Measurements from ENCODE around the gene ABCB1. TPM values are rescaled to one million over a fixed set of nuclear protein-coding genes. Genes with fewer than 3 reads are reported as not detected.

ABCB1 gene
- total and polyA plus RNA-seq, 2 of the 13 experiments (the other 11 are each of a cell fraction or from before 2014, with no cell fraction given) = 42.8 to 52.6 TPM

DNA sequence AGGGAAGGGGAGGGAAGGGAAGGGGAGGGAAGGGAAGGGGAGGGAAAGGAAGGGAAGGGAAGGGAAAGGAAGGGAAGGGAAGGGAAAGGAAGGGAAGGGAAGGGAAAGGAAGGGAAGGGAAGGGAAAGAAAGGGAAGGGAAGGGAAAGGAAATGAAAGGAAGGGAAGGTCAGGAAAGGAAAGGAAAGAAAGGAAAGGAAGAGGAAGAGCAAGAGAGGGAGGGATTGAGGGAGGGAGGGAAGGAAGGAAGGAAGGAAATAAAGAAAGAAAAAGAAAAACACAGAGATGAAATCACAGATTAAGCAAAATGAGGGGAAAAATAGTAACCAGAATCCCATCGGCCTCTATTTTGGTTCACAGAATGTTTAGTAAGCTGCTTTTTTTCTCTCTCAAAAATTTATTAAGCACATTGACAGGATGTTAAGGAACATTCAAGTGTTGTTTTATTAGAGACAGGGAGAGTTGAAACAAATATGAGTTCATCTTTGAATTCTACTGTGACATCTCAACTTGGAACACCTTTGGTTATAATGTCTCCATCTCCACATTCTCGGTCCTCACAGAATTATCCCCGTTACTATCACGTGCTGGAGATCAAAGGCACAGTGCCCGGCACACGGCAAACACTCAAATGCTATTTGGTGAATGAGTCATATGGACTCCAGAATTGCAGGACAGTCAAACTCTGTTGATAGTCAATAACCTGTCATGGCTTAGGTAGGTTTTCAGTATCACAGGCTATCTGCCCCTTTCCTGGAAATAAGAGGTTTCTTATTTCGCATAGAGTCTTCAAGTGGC lies 52.4 kb downstream of the ABCB1 start (continued):
- TF ChIP-seq EEA1 (CRISPR knock-in tag; IDR thresholded peaks at IDR 0.05; ENCODE audit: borderline replicate concordance) = no peak
- TF ChIP-seq CHCHD3 (CRISPR knock-in tag; IDR thresholded peaks at IDR 0.05) = no peak
- TF ChIP-seq, protein P1, sequence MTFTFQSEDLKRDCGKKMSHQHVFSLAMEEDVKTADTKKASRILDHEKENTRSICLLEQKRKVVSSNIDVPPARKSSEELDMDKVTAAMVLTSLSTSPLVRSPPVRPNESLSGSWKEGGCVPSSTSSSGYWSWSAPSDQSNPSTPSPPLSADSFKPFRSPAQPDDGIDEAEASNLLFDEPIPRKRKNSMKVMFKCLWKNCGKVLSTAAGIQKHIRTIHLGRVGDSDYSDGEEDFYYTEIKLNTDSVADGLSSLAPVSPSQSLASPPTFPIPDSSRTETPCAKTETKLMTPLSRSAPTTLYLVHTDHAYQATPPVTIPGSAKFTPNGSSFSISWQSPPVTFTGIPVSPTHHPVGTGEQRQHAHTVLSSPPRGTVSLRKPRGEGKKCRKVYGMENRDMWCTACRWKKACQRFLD (CRISPR knock-in tag; IDR thresholded peaks at IDR 0.05; ENCODE audit: borderline replicate concordance) = no peak
- TF ChIP-seq ZNF772 (CRISPR knock-in tag; IDR thresholded peaks at IDR 0.05) = no peak
- peak; percentile 80 for TF ChIP-seq MED1 (CRISPR knock-in tag; IDR thresholded peaks at IDR 0.05)
- TF ChIP-seq, protein P2, sequence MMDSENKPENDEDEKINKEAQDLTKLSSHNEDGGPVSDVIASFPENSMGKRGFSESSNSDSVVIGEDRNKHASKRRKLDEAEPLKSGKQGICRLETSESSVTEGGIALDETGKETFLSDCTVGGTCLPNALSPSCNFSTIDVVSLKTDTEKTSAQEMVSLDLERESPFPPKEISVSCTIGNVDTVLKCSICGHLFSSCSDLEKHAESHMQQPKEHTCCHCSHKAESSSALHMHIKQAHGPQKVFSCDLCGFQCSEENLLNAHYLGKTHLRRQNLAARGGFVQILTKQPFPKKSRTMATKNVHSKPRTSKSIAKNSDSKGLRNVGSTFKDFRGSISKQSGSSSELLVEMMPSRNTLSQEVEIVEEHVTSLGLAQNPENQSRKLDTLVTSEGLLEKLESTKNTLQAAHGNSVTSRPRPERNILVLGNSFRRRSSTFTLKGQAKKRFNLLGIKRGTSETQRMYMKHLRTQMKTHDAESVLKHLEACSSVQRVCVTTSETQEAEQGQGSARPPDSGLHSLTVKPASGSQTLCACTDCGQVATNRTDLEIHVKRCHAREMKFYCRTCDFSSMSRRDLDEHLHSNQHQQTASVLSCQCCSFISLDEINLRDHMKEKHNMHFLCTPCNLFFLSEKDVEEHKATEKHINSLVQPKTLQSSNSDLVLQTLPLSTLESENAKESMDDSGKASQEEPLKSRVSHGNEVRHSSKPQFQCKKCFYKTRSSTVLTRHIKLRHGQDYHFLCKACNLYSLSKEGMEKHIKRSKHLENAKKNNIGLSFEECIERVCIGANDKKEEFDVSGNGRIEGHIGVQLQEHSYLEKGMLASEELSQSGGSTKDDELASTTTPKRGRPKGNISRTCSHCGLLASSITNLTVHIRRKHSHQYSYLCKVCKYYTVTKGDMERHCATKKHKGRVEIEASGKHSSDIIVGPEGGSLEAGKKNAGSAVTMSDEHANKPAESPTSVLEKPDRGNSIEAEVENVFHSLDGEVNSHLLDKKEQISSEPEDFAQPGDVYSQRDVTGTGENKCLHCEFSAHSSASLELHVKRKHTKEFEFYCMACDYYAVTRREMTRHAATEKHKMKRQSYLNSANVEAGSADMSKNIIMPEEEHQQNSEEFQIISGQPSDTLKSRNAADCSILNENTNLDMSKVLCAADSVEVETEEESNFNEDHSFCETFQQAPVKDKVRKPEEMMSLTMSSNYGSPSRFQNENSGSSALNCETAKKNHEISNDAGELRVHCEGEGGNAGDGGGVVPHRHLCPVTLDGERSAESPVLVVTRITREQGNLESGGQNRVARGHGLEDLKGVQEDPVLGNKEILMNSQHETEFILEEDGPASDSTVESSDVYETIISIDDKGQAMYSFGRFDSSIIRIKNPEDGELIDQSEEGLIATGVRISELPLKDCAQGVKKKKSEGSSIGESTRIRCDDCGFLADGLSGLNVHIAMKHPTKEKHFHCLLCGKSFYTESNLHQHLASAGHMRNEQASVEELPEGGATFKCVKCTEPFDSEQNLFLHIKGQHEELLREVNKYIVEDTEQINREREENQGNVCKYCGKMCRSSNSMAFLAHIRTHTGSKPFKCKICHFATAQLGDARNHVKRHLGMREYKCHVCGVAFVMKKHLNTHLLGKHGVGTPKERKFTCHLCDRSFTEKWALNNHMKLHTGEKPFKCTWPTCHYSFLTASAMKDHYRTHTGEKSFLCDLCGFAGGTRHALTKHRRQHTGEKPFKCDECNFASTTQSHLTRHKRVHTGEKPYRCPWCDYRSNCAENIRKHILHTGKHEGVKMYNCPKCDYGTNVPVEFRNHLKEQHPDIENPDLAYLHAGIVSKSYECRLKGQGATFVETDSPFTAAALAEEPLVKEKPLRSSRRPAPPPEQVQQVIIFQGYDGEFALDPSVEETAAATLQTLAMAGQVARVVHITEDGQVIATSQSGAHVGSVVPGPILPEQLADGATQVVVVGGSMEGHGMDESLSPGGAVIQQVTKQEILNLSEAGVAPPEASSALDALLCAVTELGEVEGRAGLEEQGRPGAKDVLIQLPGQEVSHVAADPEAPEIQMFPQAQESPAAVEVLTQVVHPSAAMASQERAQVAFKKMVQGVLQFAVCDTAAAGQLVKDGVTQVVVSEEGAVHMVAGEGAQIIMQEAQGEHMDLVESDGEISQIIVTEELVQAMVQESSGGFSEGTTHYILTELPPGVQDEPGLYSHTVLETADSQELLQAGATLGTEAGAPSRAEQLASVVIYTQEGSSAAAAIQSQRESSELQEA (CRISPR knock-in tag; IDR thresholded peaks at IDR 0.05; ENCODE audit: not compliant biosample characterization) = no peak
- TF ChIP-seq FOXJ3 (CRISPR knock-in tag; IDR thresholded peaks at IDR 0.05; ENCODE audit: borderline replicate concordance) = peak; percentile 47; the same call in 1 of the 2 replicates
- TF ChIP-seq CCAR2 (optimal IDR thresholded peaks at IDR 0.05; ENCODE audit: low read depth, low read length) = no peak
- no peak for TF ChIP-seq ZNF790 (CRISPR knock-in tag; IDR thresholded peaks at IDR 0.05; ENCODE audit: borderline replicate concordance)
- TF ChIP-seq ZNF256 (CRISPR knock-in tag; conservative IDR thresholded peaks at IDR 0.05) = no peak
- TF ChIP-seq ZNF570 (CRISPR knock-in tag; IDR thresholded peaks at IDR 0.05; ENCODE audit: borderline replicate concordance) = no peak
- TF ChIP-seq, protein P3, sequence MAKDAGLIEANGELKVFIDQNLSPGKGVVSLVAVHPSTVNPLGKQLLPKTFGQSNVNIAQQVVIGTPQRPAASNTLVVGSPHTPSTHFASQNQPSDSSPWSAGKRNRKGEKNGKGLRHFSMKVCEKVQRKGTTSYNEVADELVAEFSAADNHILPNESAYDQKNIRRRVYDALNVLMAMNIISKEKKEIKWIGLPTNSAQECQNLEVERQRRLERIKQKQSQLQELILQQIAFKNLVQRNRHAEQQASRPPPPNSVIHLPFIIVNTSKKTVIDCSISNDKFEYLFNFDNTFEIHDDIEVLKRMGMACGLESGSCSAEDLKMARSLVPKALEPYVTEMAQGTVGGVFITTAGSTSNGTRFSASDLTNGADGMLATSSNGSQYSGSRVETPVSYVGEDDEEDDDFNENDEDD (CRISPR knock-in tag; IDR thresholded peaks at IDR 0.05; ENCODE audit: borderline replicate concordance) = no peak
- no peak for TF ChIP-seq ELF1 (CRISPR knock-in tag; IDR thresholded peaks at IDR 0.05)
- TF ChIP-seq GFI1 (CRISPR knock-in tag; IDR thresholded peaks at IDR 0.05; ENCODE audit: borderline replicate concordance) = no peak
- peak; percentile 76; the same call in 1 of the 2 replicates for TF ChIP-seq RXRB (CRISPR knock-in tag; IDR thresholded peaks at IDR 0.05; ENCODE audit: borderline replicate concordance)
- no peak for TF ChIP-seq ZNF747 (CRISPR knock-in tag; IDR thresholded peaks at IDR 0.05; ENCODE audit: borderline replicate concordance)
- no peak for TF ChIP-seq CEBPB (IDR thresholded peaks at IDR 0.05; ENCODE audit: borderline replicate concordance, low read depth, low read length)
- TF ChIP-seq POLR2G (IDR thresholded peaks at IDR 0.05; ENCODE audit: low read depth, low read length) = no peak
- no peak for TF ChIP-seq GZF1 (CRISPR knock-in tag; IDR thresholded peaks at IDR 0.05)
